HG03354 (cell line): ENCODE results near the gene TAF11.
"Not testable (repeated sequence)": the region's sequence is repeated elsewhere in the genome, so short reads cannot be mapped to it uniquely, and the experiment has no call there.

Experiments used
- ATAC-seq: cut with Tn5 transposase; IDR thresholded peaks from one replicate; pipeline ENCODE4 v1.9.1; 2021; ENCODE audit warnings: mild to moderate bottlenecking; ENCODE audit not compliant: unreplicated experiment, poor library complexity, severe bottlenecking

TAF11 gene

GRCh38 chr6:34875292-34876213, 12.3 kb downstream of the TAF11 start:
- ATAC-seq = no peak

GRCh38 chr6:34872332-34872731, 15.5 kb downstream of the TAF11 start:
- ATAC-seq = no peak

GRCh38 chr6:34871853-34872252, 16.0 kb downstream of the TAF11 start:
- no peak for ATAC-seq

GRCh38 chr6:34867484-34867883, 20.4 kb downstream of the TAF11 start:
- ATAC-seq = no peak

GRCh38 chr6:34866509-34866908, 21.3 kb downstream of the TAF11 start:
- no peak for ATAC-seq

GRCh38 chr6:34865107-34865506, 22.7 kb downstream of the TAF11 start:
- ATAC-seq = no peak

- no peak for ATAC-seq
Observed at GRCh38 chr6:34864007-34864406, 23.8 kb downstream of the TAF11 start.

- no peak for ATAC-seq
Observed at GRCh38 chr6:34860776-34861175, 27.1 kb downstream of the TAF11 start.

GRCh38 chr6:34859951-34860350, 27.9 kb downstream of the TAF11 start:
- ATAC-seq = no peak

- ATAC-seq = no peak
Observed at GRCh38 chr6:34858681-34859080, 29.2 kb downstream of the TAF11 start.

GRCh38 chr6:34855463-34855862, 32.4 kb downstream of the TAF11 start:
- ATAC-seq = no peak

- no peak for ATAC-seq
Observed at GRCh38 chr6:34852406-34853085, 35.3 kb downstream of the TAF11 start.

GRCh38 chr6:34851361-34851760, 36.5 kb downstream of the TAF11 start:
- no peak for ATAC-seq

GRCh38 chr6:34849066-34849465, 38.8 kb downstream of the TAF11 start:
- ATAC-seq = not testable (repeated sequence)

GRCh38 chr6:34839666-34840352, 48.0 kb downstream of the TAF11 start:
- no peak for ATAC-seq

- no peak for ATAC-seq
Observed at GRCh38 chr6:34837528-34837927, 50.3 kb downstream of the TAF11 start.

GRCh38 chr6:34836451-34836850, 51.4 kb downstream of the TAF11 start:
- no peak for ATAC-seq

GRCh38 chr6:34836008-34836407, 51.8 kb downstream of the TAF11 start:
- ATAC-seq = no peak

- no peak for ATAC-seq
Observed at GRCh38 chr6:34834789-34835518, 52.9 kb downstream of the TAF11 start.

GRCh38 chr6:34832942-34833341, 54.9 kb downstream of the TAF11 start:
- no peak for ATAC-seq
